ENCODE data around the gene ZNF761.
"Not testable (repeated sequence)": the region's sequence is repeated elsewhere in the genome, so short reads cannot be mapped to it uniquely, and the experiment has no call there.

ZNF761 gene

GRCh38 chr19:53455828-53456227 is 24.0 kb downstream of the ZNF761 start:
- no peak for DNase-seq (ENCODE audit: low read depth in 2 of 2, low spot score in 1 of 2)

- DNase-seq (ENCODE audit: low read depth in 2 of 2, low spot score in 1 of 2) = not testable (repeated sequence)
These were observed 28.4 kb downstream of the ZNF761 start for GRCh38 chr19:53460131-53460721.

- DNase-seq (ENCODE audit: low read depth in 2 of 2, low spot score in 1 of 2) = no peak
These were observed 30.1 kb downstream of the ZNF761 start for GRCh38 chr19:53461866-53462265.

- no peak for DNase-seq (ENCODE audit: low read depth in 2 of 2, low spot score in 1 of 2)
These were observed 31.1 kb downstream of the ZNF761 start for GRCh38 chr19:53462861-53463260.

- DNase-seq (ENCODE audit: low read depth in 2 of 2, low spot score in 1 of 2) = no peak
These were observed 31.5 kb downstream of the ZNF761 start for GRCh38 chr19:53463263-53463662.

- DNase-seq (ENCODE audit: low read depth in 2 of 2, low spot score in 1 of 2) = no peak
These were observed 35.1 kb downstream of the ZNF761 start for GRCh38 chr19:53466726-53467484.

- DNase-seq (ENCODE audit: low read depth in 2 of 2, low spot score in 1 of 2) = peak; percentile 93 to 96
These were observed 35.9 kb downstream of the ZNF761 start, which contains the start of gene ZNF813 for GRCh38 chr19:53467485-53468262. Gene ZNF813, plus strand, starts transcription at chr19:53467733. Its CDS starts 16,090 bp downstream, at chr19:53483823.

GRCh38 chr19:53468628-53469027 is 36.8 kb downstream of the ZNF761 start:
- not testable (repeated sequence) for DNase-seq (ENCODE audit: low read depth in 2 of 2, low spot score in 1 of 2)

GRCh38 chr19:53471916-53472315 is 40.1 kb downstream of the ZNF761 start:
- DNase-seq (ENCODE audit: low read depth in 2 of 2, low spot score in 1 of 2) = no peak

- not testable (repeated sequence) for DNase-seq (ENCODE audit: low read depth in 2 of 2, low spot score in 1 of 2)
These were observed 43.0 kb downstream of the ZNF761 start for GRCh38 chr19:53474832-53475231.

- DNase-seq (ENCODE audit: low read depth in 2 of 2, low spot score in 1 of 2) = not testable (repeated sequence)
These were observed 43.7 kb downstream of the ZNF761 start for GRCh38 chr19:53475470-53475869.

GRCh38 chr19:53483751-53484150 is 52.0 kb downstream of the ZNF761 start:
- DNase-seq (ENCODE audit: low read depth in 2 of 2, low spot score in 1 of 2) = not testable (repeated sequence)

GRCh38 chr19:53485046-53486004 is 53.5 kb downstream of the ZNF761 start:
- DNase-seq (ENCODE audit: low read depth in 2 of 2, low spot score in 1 of 2) = no peak

- no peak for DNase-seq (ENCODE audit: low read depth in 2 of 2, low spot score in 1 of 2)
These were observed 60.4 kb downstream of the ZNF761 start for GRCh38 chr19:53492153-53492552.

- not testable (repeated sequence) for DNase-seq (ENCODE audit: low read depth in 2 of 2, low spot score in 1 of 2)
These were observed 65.7 kb downstream of the ZNF761 start for GRCh38 chr19:53497311-53498023.

- DNase-seq (ENCODE audit: low read depth in 2 of 2, low spot score in 1 of 2) = not testable (repeated sequence)
These were observed 66.2 kb downstream of the ZNF761 start for GRCh38 chr19:53498024-53498395.

- DNase-seq (ENCODE audit: low read depth in 2 of 2, low spot score in 1 of 2) = not testable (repeated sequence)
These were observed 71.4 kb downstream of the ZNF761 start for GRCh38 chr19:53503151-53503550.

- DNase-seq (ENCODE audit: low read depth in 2 of 2, low spot score in 1 of 2) = not testable (repeated sequence)
These were observed 72.0 kb downstream of the ZNF761 start for GRCh38 chr19:53503671-53504364.

GRCh38 chr19:53504365-53504703 is 72.5 kb downstream of the ZNF761 start:
- not testable (repeated sequence) for DNase-seq (ENCODE audit: low read depth in 2 of 2, low spot score in 1 of 2)
